ENCODE results near the gene NBPF6. TPM values are rescaled to one million over a fixed set of nuclear protein-coding genes. Genes with fewer than 3 reads are reported as not detected.
A peak's percentile ranks its signal among the peaks of the same experiment; 100 is the strongest.
"Not testable (repeated sequence)": the region's sequence is repeated elsewhere in the genome, so short reads cannot be mapped to it uniquely, and the experiment has no call there.

The NBPF6 gene
- total RNA-seq, 3 donors from 2014 or later, result 0.33 to 0.59 TPM; not detected in 1

GRCh38 chr1:108511764-108512163 is 61.6 kb downstream of the NBPF6 start:
- no peak for DNase-seq (ENCODE audit: low spot score in 2 of 2)
- Histone ChIP-seq H3K36me3 (no peaks in the 10 kb centered on the region), H3K4me3 (no peak overlapping the region), H3K27me3 (no peaks in the 10 kb centered on the region), H3K9me3 (no peaks in the 10 kb centered on the region), H3K27ac (no peak overlapping the region), H3K4me1 (no peaks in the 10 kb centered on the region)
- intact Hi-C loops (cut with DNase I; ENCODE audit: low total_unique reads), result loop anchor here (10.0 kb wide), 1 partner anchor 133 kb away; no protein-coding TSS in a partner anchor
- TF ChIP-seq POLR2AphosphoS5 (IDR thresholded peaks at IDR 0.05) (no peak), POLR2A (IDR thresholded peaks at IDR 0.05) (no peak), CTCF (IDR thresholded peaks at IDR 0.05) (no peak)

- TF ChIP-seq POLR2AphosphoS5 (IDR thresholded peaks at IDR 0.05) (no peak), CTCF (IDR thresholded peaks at IDR 0.05) (peak; percentile 59 to 89 (median 81))
- no peak for DNase-seq (ENCODE audit: low spot score in 2 of 2)
- Histone ChIP-seq H3K27ac (no peak overlapping the region), H3K9me3 (no peaks in the 10 kb centered on the region), H3K4me3 (no peak overlapping the region), H3K36me3 (no peaks in the 10 kb centered on the region), H3K27me3 (no peaks in the 10 kb centered on the region), H3K4me1 (no peaks in the 10 kb centered on the region)
- intact Hi-C loops (cut with DNase I; ENCODE audit: low total_unique reads), result loop anchor here (10.0 kb wide), 1 partner anchor 132 kb away; no protein-coding TSS in a partner anchor
Observed at GRCh38 chr1:108512239-108513043, 62.3 kb downstream of the NBPF6 start.

GRCh38 chr1:108513044-108513415 is 62.9 kb downstream of the NBPF6 start:
- intact Hi-C loops (cut with DNase I; ENCODE audit: low total_unique reads), result loop anchor here (10.0 kb wide), 1 partner anchor 132 kb away; no protein-coding TSS in a partner anchor
- no peak for DNase-seq (ENCODE audit: low spot score in 2 of 2)
- Histone ChIP-seq H3K27ac (no peak overlapping the region), H3K27me3 (no peaks in the 10 kb centered on the region), H3K4me3 (no peak overlapping the region), H3K9me3 (no peaks in the 10 kb centered on the region), H3K4me1 (no peaks in the 10 kb centered on the region), H3K36me3 (no peaks in the 10 kb centered on the region)
- TF ChIP-seq POLR2AphosphoS5 (IDR thresholded peaks at IDR 0.05) (no peak), CTCF (IDR thresholded peaks at IDR 0.05) (no peak), POLR2A (IDR thresholded peaks at IDR 0.05) (no peak)

GRCh38 chr1:108513914-108514313 is 63.8 kb downstream of the NBPF6 start:
- not testable (repeated sequence) for H3K9me3 ChIP-seq; H3K27ac ChIP-seq; H3K4me3 ChIP-seq; H3K36me3 ChIP-seq; H3K27me3 ChIP-seq; DNase-seq (ENCODE audit: low spot score in 2 of 2); H3K4me1 ChIP-seq
- intact Hi-C loops (cut with DNase I; ENCODE audit: low total_unique reads), result loop anchor here (10.0 kb wide), 1 partner anchor 131 kb away; no protein-coding TSS in a partner anchor

- H3K4me3 ChIP-seq; H3K4me1 ChIP-seq; H3K36me3 ChIP-seq; H3K9me3 ChIP-seq; H3K27me3 ChIP-seq; DNase-seq (ENCODE audit: low spot score in 2 of 2); H3K27ac ChIP-seq: not testable (repeated sequence)
- intact Hi-C loops (cut with DNase I; ENCODE audit: low total_unique reads), result loop anchor here (10.0 kb wide), 1 partner anchor 127 kb away; no protein-coding TSS in a partner anchor
Observed at GRCh38 chr1:108517301-108517897, 67.3 kb downstream of the NBPF6 start.

Other genes with a start within 250 kb of the NBPF6 start
- 10 to 100 TPM; 40.3 to 53.0 (median 45.1) TPM for gene SLC25A24, start 250.0 kb upstream of the NBPF6 start, total RNA-seq
- under 1 TPM in 1 of 3 donors, not detected in 2; 0.33 TPM for gene NBPF4, start 206.3 kb upstream of the NBPF6 start, total RNA-seq
- gene EEIG2, start 109.8 kb downstream of the NBPF6 start, total RNA-seq, result 10 to 100 TPM; 10.2 to 31.3 (median 18.4) TPM
- 1 to 10 TPM; 5.2 to 6.9 (median 6.6) TPM for gene HENMT1, start 210.8 kb downstream of the NBPF6 start, total RNA-seq
- 10 to 100 TPM; 26.9 to 40.8 (median 32.8) TPM for gene PRPF38B, start 242.0 kb downstream of the NBPF6 start, total RNA-seq

Data from breast epithelium (tissue), 4 donors.